ENCODE results near the gene OGFR.

The OGFR gene

GRCh38 chr20:62760856-62761758 is 43.5 kb upstream of the OGFR start:
- no peak for TF ChIP-seq FOXK2 (IDR thresholded peaks at IDR 0.05)
- no peak for TF ChIP-seq ZNF384 (IDR thresholded peaks at IDR 0.05)
- TF ChIP-seq NFRKB (IDR thresholded peaks at IDR 0.05), result no peak
- TF ChIP-seq LEF1 (IDR thresholded peaks at IDR 0.05; ENCODE audit: borderline replicate concordance), result no peak
- TF ChIP-seq CTBP1 (IDR thresholded peaks at IDR 0.05; ENCODE audit: borderline replicate concordance), result no peak
- TF ChIP-seq TARDBP (IDR thresholded peaks at IDR 0.05), result no peak
- TF ChIP-seq HDGF (IDR thresholded peaks at IDR 0.05; ENCODE audit: borderline replicate concordance), result no peak
- TF ChIP-seq FOXM1 (IDR thresholded peaks at IDR 0.05; ENCODE audit: borderline replicate concordance), result no peak
- no peak for TF ChIP-seq FOXA1 (IDR thresholded peaks at IDR 0.05)
- no peak for TF ChIP-seq ARNT (IDR thresholded peaks at IDR 0.05)
- TF ChIP-seq L3MBTL2 (conservative IDR thresholded peaks at IDR 0.05), result no peak
- no peak for TF ChIP-seq BHLHE40 (IDR thresholded peaks at IDR 0.05; ENCODE audit: borderline replicate concordance)
- no peak for TF ChIP-seq ELF4 (IDR thresholded peaks at IDR 0.05)
- TF ChIP-seq SP1 (IDR thresholded peaks at IDR 0.05), result no peak
- TF ChIP-seq SUZ12 (IDR thresholded peaks at IDR 0.05), result no peak
- TF ChIP-seq PKNOX1 (IDR thresholded peaks at IDR 0.05), result no peak
- DNase-seq (ENCODE audit: extremely low spot score), result no peak
- CTCF ChIA-PET, result interaction anchor here (0.7 kb wide), 1 partner anchor 118 kb away, joined by 3 read pairs; no protein-coding TSS in a partner anchor
- POLR2A ChIA-PET, result no interaction called here

GRCh38 chr20:62761759-62762131 is 42.9 kb upstream of the OGFR start:
- TF ChIP-seq SUZ12 (IDR thresholded peaks at IDR 0.05) (no peak), HDGF (IDR thresholded peaks at IDR 0.05; ENCODE audit: borderline replicate concordance) (no peak), PKNOX1 (IDR thresholded peaks at IDR 0.05) (no peak), FOXK2 (IDR thresholded peaks at IDR 0.05) (no peak), CTBP1 (IDR thresholded peaks at IDR 0.05; ENCODE audit: borderline replicate concordance) (no peak), FOXM1 (IDR thresholded peaks at IDR 0.05; ENCODE audit: borderline replicate concordance) (no peak), ARNT (IDR thresholded peaks at IDR 0.05) (no peak), TARDBP (IDR thresholded peaks at IDR 0.05) (no peak), BHLHE40 (IDR thresholded peaks at IDR 0.05; ENCODE audit: borderline replicate concordance) (no peak), LEF1 (IDR thresholded peaks at IDR 0.05; ENCODE audit: borderline replicate concordance) (no peak), SP1 (IDR thresholded peaks at IDR 0.05) (no peak), FOXA1 (IDR thresholded peaks at IDR 0.05) (no peak)
- DNase-seq (ENCODE audit: extremely low spot score), result no peak
- ChIA-PET POLR2A (no interaction called here), CTCF (no interaction called here)

GRCh38 chr20:62762376-62762775 is 42.3 kb upstream of the OGFR start:
- POLR2A ChIA-PET, result no interaction called here
- CTCF ChIA-PET, result interaction anchor here (1.2 kb wide), 1 partner anchor 29 kb away, joined by 4 read pairs; no protein-coding TSS in a partner anchor
- TF ChIP-seq TARDBP (IDR thresholded peaks at IDR 0.05), result no peak
- no peak for TF ChIP-seq NFRKB (IDR thresholded peaks at IDR 0.05)
- no peak for TF ChIP-seq FOXK2 (IDR thresholded peaks at IDR 0.05)
- TF ChIP-seq BHLHE40 (IDR thresholded peaks at IDR 0.05; ENCODE audit: borderline replicate concordance), result no peak
- no peak for TF ChIP-seq ARNT (IDR thresholded peaks at IDR 0.05)
- no peak for TF ChIP-seq LEF1 (IDR thresholded peaks at IDR 0.05; ENCODE audit: borderline replicate concordance)
- TF ChIP-seq L3MBTL2 (conservative IDR thresholded peaks at IDR 0.05), result no peak
- TF ChIP-seq SUZ12 (IDR thresholded peaks at IDR 0.05), result no peak
- no peak for TF ChIP-seq ZNF384 (IDR thresholded peaks at IDR 0.05)
- no peak for TF ChIP-seq CTBP1 (IDR thresholded peaks at IDR 0.05; ENCODE audit: borderline replicate concordance)
- TF ChIP-seq SP1 (IDR thresholded peaks at IDR 0.05), result no peak
- TF ChIP-seq FOXA1 (IDR thresholded peaks at IDR 0.05), result no peak
- no peak for TF ChIP-seq ELF4 (IDR thresholded peaks at IDR 0.05)
- DNase-seq (ENCODE audit: extremely low spot score), result no peak

- DNase-seq (ENCODE audit: extremely low spot score), result no peak
- TF ChIP-seq LEF1 (IDR thresholded peaks at IDR 0.05; ENCODE audit: borderline replicate concordance) (no peak), SUZ12 (IDR thresholded peaks at IDR 0.05) (no peak)
- ChIA-PET CTCF (interaction anchor here (1.2 kb wide), 1 partner anchor 28 kb away, joined by 4 read pairs; no protein-coding TSS in a partner anchor), POLR2A (no interaction called here)
Observed at GRCh38 chr20:62762801-62763368, 41.8 kb upstream of the OGFR start.

- no peak for TF ChIP-seq FOXA1 (IDR thresholded peaks at IDR 0.05)
- no peak for TF ChIP-seq PKNOX1 (IDR thresholded peaks at IDR 0.05)
- TF ChIP-seq ARNT (IDR thresholded peaks at IDR 0.05), result no peak
- no peak for TF ChIP-seq HDGF (IDR thresholded peaks at IDR 0.05; ENCODE audit: borderline replicate concordance)
- no peak for TF ChIP-seq SUZ12 (IDR thresholded peaks at IDR 0.05)
- no peak for TF ChIP-seq ELF4 (IDR thresholded peaks at IDR 0.05)
- TF ChIP-seq BHLHE40 (IDR thresholded peaks at IDR 0.05; ENCODE audit: borderline replicate concordance), result no peak
- TF ChIP-seq LEF1 (IDR thresholded peaks at IDR 0.05; ENCODE audit: borderline replicate concordance), result no peak
- no peak for TF ChIP-seq ZNF384 (IDR thresholded peaks at IDR 0.05)
- TF ChIP-seq CTBP1 (IDR thresholded peaks at IDR 0.05; ENCODE audit: borderline replicate concordance), result no peak
- no peak for TF ChIP-seq NFRKB (IDR thresholded peaks at IDR 0.05)
- no peak for TF ChIP-seq L3MBTL2 (conservative IDR thresholded peaks at IDR 0.05)
- no peak for TF ChIP-seq SP1 (IDR thresholded peaks at IDR 0.05)
- no peak for TF ChIP-seq TARDBP (IDR thresholded peaks at IDR 0.05)
- no peak for TF ChIP-seq FOXK2 (IDR thresholded peaks at IDR 0.05)
- TF ChIP-seq FOXM1 (IDR thresholded peaks at IDR 0.05; ENCODE audit: borderline replicate concordance), result no peak
- no peak for DNase-seq (ENCODE audit: extremely low spot score)
- ChIA-PET POLR2A (no interaction called here), CTCF (interaction anchor here (1.2 kb wide), 1 partner anchor 28 kb away, joined by 4 read pairs; no protein-coding TSS in a partner anchor)
Observed at GRCh38 chr20:62763404-62763803, 41.2 kb upstream of the OGFR start.

Data from HEK293T (cell line).